Thoracic aorta (tissue), 2 donors: ENCODE results near the gene ATP13A3. TPM values are rescaled to one million over a fixed set of nuclear protein-coding genes. Genes with fewer than 3 reads are reported as not detected.
"Not testable (repeated sequence)": the region's sequence is repeated elsewhere in the genome, so short reads cannot be mapped to it uniquely, and the experiment has no call there.

ENCODE experiments used
- ATAC-seq: fragments of 150-250 bp; one replicate; pipeline ENCODE4 v1.8.0; 2017; ENCODE audit warnings: low read depth; ENCODE audit not compliant: insufficient number of reproducible peaks, low FRiP score
- DNase-seq: peaks from one replicate; pipeline ENCODE4 v3.0.0-alpha.2; 2020; ENCODE audit warnings: low spot score
- H3K27ac ChIP-seq, 2 donors: fragments of 200-600 bp; sonication (generic); 1 replicate in 1 of 2; 2 replicates in 1 of 2; pipeline ENCODE4 v1.5.1; 2016; ENCODE audit warnings: mild to moderate bottlenecking in 2 of 2, moderate library complexity in 2 of 2
- H3K27me3 ChIP-seq: fragments of 200-600 bp; sonication (generic); replicated peaks from 2 replicates; pipeline ENCODE4 v1.6.0; 2016; ENCODE audit warnings: mild to moderate bottlenecking; ENCODE audit not compliant: insufficient read depth
- H3K36me3 ChIP-seq: fragments of 200-600 bp; sonication (generic); one replicate; pipeline ENCODE4 v1.5.1; 2016
- H3K4me1 ChIP-seq, 2 donors: fragments of 200-600 bp; sonication (generic); 1 replicate in 1 of 2; 2 replicates in 1 of 2; pipeline versions ENCODE4 v1.5.1 to v1.6.0; 2016; ENCODE audit warnings: low read depth in 2 of 2, mild to moderate bottlenecking in 1 of 2; ENCODE audit not compliant: control insufficient read depth in 1 of 2
- H3K4me3 ChIP-seq: fragments of 200-600 bp; sonication (generic); 2 replicates; pipeline ENCODE4 v1.5.1; 2016; ENCODE audit warnings: mild to moderate bottlenecking
- H3K9me3 ChIP-seq: fragments of 200-600 bp; sonication (generic); 2 replicates; pipeline ENCODE4 v1.5.1; 2016
- total RNA-seq, 2 donors: library from RNA; depleted of rRNA; stranded (reverse); fragments of >200 nt; gene quantifications; one replicate each; pipeline versions ENCODE4 v1.1.0 to v1.2.3, GENCODE V29; 2016
- TF ChIP-seq, protein P1 (sequence below): fragments of 200-600 bp; sonication (generic); IDR thresholded peaks from one replicate; pipeline ENCODE4 v1.5.1; 2019; ENCODE audit warnings: antibody characterized with exemption

Gene ATP13A3
- total RNA-seq, 2 donors from 2014 or later = 188 to 361 TPM

DNA sequence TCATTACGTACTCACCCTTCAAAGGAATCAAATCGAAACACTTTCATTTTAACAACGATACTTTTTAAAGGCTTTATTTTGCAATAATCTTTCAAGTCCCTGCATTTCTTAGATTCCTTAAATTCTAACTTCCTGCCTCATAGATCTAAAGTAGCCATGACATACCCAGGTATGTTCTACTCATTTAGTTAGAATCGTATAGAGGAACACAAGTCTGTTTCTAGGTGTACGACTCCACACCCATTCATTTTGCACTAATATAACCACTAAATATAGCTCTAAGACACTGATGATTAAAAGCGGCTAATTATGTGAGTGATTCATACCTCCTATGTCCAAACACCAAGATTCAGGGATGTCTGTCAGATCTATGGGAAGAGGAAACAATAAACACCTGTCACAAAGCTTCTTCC is 1.3 kb downstream of the ATP13A3 start:
- no peaks in the 10 kb centered on the region for H3K27me3 ChIP-seq
- TF ChIP-seq, protein P1, sequence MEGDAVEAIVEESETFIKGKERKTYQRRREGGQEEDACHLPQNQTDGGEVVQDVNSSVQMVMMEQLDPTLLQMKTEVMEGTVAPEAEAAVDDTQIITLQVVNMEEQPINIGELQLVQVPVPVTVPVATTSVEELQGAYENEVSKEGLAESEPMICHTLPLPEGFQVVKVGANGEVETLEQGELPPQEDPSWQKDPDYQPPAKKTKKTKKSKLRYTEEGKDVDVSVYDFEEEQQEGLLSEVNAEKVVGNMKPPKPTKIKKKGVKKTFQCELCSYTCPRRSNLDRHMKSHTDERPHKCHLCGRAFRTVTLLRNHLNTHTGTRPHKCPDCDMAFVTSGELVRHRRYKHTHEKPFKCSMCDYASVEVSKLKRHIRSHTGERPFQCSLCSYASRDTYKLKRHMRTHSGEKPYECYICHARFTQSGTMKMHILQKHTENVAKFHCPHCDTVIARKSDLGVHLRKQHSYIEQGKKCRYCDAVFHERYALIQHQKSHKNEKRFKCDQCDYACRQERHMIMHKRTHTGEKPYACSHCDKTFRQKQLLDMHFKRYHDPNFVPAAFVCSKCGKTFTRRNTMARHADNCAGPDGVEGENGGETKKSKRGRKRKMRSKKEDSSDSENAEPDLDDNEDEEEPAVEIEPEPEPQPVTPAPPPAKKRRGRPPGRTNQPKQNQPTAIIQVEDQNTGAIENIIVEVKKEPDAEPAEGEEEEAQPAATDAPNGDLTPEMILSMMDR = no peak
- no peaks in the 10 kb centered on the region for H3K36me3 ChIP-seq
- H3K27ac ChIP-seq = peak overlapping the region; percentile 89
- H3K4me1 ChIP-seq = peaks cover 25 to 70% of the 10 kb centered on the region in 2 donors
- H3K9me3 ChIP-seq = no peaks in the 10 kb centered on the region
- no peak for DNase-seq
- H3K4me3 ChIP-seq = peak overlapping the region; percentile 71
- no peak for ATAC-seq

DNA sequence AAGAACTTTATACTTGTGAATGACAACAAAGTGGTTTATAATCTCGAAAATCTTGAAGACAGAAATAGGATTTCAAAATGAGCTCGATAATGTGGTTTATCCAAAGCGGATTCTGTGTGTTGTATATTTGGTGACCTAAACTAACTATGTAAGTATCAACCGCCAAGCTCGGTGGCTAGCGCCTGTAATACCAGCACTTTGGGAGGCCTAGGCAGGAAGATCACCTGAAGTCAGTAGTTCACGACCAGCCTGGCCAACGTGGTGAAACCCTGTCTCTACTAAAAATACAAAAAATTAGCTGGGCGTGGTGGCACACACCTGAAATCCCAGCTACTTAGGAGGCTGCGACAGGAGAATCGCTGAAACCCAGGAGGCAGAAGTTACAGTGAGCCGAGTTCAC is 2.2 kb downstream of the ATP13A3 start:
- Histone ChIP-seq H3K27ac (peak overlapping the region in 1 of 2 donors; percentile 89), H3K36me3 (no peaks in the 10 kb centered on the region), H3K9me3 (no peaks in the 10 kb centered on the region), H3K27me3 (no peaks in the 10 kb centered on the region), H3K4me1 (peaks cover 26 to 71% of the 10 kb centered on the region in 2 donors), H3K4me3 (peak overlapping the region; percentile 71)
- no peak for DNase-seq
- ATAC-seq = no peak
- TF ChIP-seq, protein P1 = no peak

DNA sequence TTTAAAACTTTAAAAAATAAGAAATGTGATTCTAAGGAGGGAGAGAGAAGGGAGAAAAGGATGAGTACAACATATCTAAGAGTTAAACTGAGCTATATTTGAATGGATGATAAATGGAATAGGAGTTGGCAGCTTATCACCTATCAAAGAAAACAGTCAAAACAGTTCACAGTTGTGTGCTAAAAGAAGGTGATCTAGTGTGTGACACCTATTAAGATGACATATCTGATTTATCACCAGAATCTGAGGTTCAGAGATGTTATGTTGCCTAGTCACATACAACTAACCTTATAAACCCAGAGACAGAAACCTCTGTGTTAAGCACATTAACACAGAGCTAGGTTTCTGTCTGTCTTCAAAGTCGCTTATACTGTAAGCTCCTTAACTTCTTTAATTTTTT is 3.0 kb downstream of the ATP13A3 start:
- TF ChIP-seq, protein P1 = no peak
- no peak overlapping the region for H3K4me3 ChIP-seq
- no peak overlapping the region for H3K27ac ChIP-seq
- ATAC-seq = no peak
- no peaks in the 10 kb centered on the region for H3K9me3 ChIP-seq
- DNase-seq = no peak
- no peaks in the 10 kb centered on the region for H3K27me3 ChIP-seq
- H3K36me3 ChIP-seq = no peaks in the 10 kb centered on the region
- H3K4me1 ChIP-seq = peaks cover 19 to 63% of the 10 kb centered on the region in 2 donors

DNA sequence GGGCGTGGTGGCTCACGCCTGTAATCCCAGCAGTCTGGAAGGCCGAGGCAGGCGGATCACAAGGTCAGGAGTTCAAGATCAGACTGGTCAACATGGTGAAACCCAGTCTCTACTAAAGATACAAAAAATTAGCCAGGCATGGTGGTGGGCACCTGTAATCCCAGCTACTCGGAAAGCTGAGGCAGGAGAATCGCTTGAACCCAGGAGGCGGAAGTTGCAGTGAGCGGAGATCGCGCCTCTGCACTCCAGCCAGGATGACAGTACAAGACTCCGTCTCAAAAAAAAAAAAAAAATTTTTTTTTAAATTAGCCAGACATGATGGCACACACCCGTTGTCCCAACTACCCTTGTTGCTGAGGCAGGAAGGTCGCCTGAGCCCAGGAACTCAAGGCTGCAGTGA is 4.0 kb downstream of the ATP13A3 start:
- Histone ChIP-seq H3K27ac (peak overlapping the region in 1 of 2 donors; percentile 7), H3K4me1 (peaks cover 15 to 53% of the 10 kb centered on the region in 2 donors)
- H3K9me3 ChIP-seq, H3K27me3 ChIP-seq, DNase-seq, H3K36me3 ChIP-seq, H3K4me3 ChIP-seq, ATAC-seq: not testable (repeated sequence)

DNA sequence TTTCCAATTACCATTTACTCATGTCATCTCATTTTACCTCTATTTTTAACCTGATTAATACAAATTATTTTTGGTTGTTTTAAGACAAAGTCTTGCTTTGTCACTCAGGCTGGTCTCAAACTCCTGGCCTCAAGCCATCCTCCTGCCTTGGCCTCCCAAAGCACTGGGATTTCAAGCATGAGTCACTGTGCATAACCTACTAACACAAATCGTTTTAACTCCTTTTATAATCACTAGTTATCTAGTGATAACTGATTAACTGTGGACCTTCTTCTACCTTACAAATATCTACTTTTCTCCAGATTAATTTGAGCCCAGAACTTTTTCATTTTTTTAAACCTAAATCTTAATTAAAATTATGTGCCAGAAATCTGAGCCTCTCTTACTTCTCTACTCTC is 4.6 kb downstream of the ATP13A3 start:
- H3K4me1 ChIP-seq = peaks cover 18 to 49% of the 10 kb centered on the region in 2 donors
- peak overlapping the region in 1 of 2 donors; percentile 7 for H3K27ac ChIP-seq
- H3K9me3 ChIP-seq = no peaks in the 10 kb centered on the region
- no peaks in the 10 kb centered on the region for H3K36me3 ChIP-seq
- TF ChIP-seq, protein P1 = no peak
- H3K4me3 ChIP-seq = no peak overlapping the region
- ATAC-seq (no peak), DNase-seq (no peak)
- no peaks in the 10 kb centered on the region for H3K27me3 ChIP-seq

DNA sequence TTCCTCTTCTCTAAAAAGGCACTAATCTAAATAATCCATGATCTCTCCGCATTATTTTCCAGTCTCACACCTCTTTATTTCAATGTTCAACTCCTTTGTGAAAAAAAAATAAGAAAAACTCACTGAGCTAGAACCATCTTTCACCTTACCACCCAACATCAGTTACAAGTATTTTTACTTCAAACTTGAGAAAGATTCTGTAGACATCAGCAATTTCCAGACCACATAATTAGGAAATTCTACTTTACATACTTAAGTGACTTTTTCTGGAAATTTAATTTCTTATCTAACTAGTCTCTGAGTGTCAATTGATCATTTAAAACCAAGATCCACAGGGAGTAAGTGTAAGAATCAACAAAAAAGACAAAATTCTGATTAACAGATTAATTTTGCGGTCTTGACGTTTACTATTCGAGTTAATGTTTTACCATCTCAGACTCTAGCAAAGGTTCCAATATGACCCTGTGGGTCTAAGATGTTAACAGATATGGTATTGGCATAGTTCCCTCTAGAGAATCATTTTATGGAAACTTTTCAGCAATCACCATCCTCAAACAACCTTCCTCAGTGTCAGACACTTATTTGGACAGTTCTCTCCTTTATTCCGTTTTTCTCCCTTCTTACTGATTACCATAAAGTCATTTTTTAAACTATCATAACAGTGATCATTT is 5.1 kb downstream of the ATP13A3 start:
- Histone ChIP-seq H3K27ac (peak overlapping the region; percentile 7 to 20), H3K36me3 (no peaks in the 10 kb centered on the region), H3K4me3 (no peak overlapping the region), H3K27me3 (no peaks in the 10 kb centered on the region), H3K9me3 (no peaks in the 10 kb centered on the region), H3K4me1 (peaks cover 20 to 53% of the 10 kb centered on the region in 2 donors)
- no peak for DNase-seq
- no peak for ATAC-seq
- TF ChIP-seq, protein P1 = no peak
